Suprapubic skin (tissue), 4 donors: Measurements from ENCODE around the gene PRR18. TPM values are rescaled to one million over a fixed set of nuclear protein-coding genes. Genes with fewer than 3 reads are reported as not detected.

Experiments used
- DNase-seq, 2 donors: peaks; one replicate each; pipeline ENCODE4 v3.0.0-alpha.2; 2019; ENCODE audit warnings: low spot score in 2 of 2
- H3K27ac ChIP-seq: fragments of 200-600 bp; sonication (generic); one replicate; pipeline ENCODE4 v1.5.1; 2019
- H3K27me3 ChIP-seq: fragments of 200-600 bp; sonication (generic); one replicate; pipeline ENCODE4 v1.5.1; 2019
- H3K36me3 ChIP-seq: fragments of 200-600 bp; sonication (generic); one replicate; pipeline ENCODE4 v1.5.1; 2019
- H3K4me1 ChIP-seq: fragments of 200-600 bp; sonication (generic); one replicate; pipeline ENCODE4 v1.5.1; 2019
- H3K4me3 ChIP-seq: fragments of 200-600 bp; sonication (generic); one replicate; pipeline ENCODE4 v1.5.1; 2019; ENCODE audit warnings: mild to moderate bottlenecking
- H3K9me3 ChIP-seq: fragments of 200-600 bp; sonication (generic); one replicate; pipeline ENCODE4 v1.5.1; 2019
- EP300 ChIP-seq: sonication (generic); formaldehyde crosslinking; IDR thresholded peaks from one replicate; pipeline ENCODE4 v1.6.1; 2017; ENCODE audit warnings: antibody characterized with exemption
- POLR2A ChIP-seq, 2 donors: fragments of 450-650 bp; IDR thresholded peaks; one replicate each; pipeline ENCODE4 v1.6.1; 2017; ENCODE audit warnings: antibody characterized with exemption in 2 of 2, mild to moderate bottlenecking in 2 of 2, moderate library complexity in 2 of 2
- POLR2AphosphoS5 ChIP-seq, 3 donors: sonication (generic); formaldehyde crosslinking; IDR thresholded peaks; one replicate each; pipeline ENCODE4 v1.6.1; 2017; ENCODE audit warnings: antibody characterized with exemption in 3 of 3
- WGBS: methylation state at CpG from one replicate; pipeline ENCODE4 v1.1.5; 2018; 5-methylcytosine and 5-hydroxymethylcytosine counted together
- total RNA-seq, 4 donors: library from RNA; depleted of rRNA; stranded (reverse); fragments of >200 nt; gene quantifications; one replicate each; pipeline ENCODE4 v1.1.0, GENCODE V29; 2016
- TF ChIP-seq, protein P1 (sequence below), 2 donors: fragments of 200-600 bp in 1 of 2; fragments of 450-650 bp in 1 of 2; sonication (generic) in 1 of 2; IDR thresholded peaks; one replicate each; pipeline ENCODE4 v1.5.1; 2016 to 2019; ENCODE audit warnings: antibody characterized with exemption in 2 of 2, mild to moderate bottlenecking in 1 of 2, moderate library complexity in 1 of 2

The PRR18 gene
- total RNA-seq, 4 donors from 2014 or later = not detected

DNA sequence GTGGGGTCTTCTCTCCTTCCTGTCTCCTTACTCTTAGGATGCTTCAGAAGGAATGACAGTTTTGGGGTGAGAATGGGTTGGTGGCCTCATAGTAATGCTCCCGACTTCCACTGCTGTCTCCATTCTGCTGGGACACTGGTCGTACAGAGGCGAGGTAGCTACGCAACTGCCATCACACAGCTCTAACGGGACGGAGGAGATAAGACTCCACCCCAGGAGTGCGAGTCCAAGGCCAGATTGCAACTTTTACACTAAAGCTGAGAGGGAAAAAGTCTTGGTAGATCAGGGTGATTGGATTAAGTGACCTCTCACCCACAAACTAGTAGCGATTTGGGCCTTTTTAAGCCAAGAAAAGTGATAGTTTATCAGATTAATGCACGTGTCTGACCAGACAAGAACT lies 1.8 kb upstream of the PRR18 start:
- no peak overlapping the region for H3K4me3 ChIP-seq
- 91% methylated on average over 9 of the region's 9 CpGs for WGBS
- TF ChIP-seq POLR2A (IDR thresholded peaks at IDR 0.05) (no peak), POLR2AphosphoS5 (IDR thresholded peaks at IDR 0.05) (no peak), EP300 (no peak)
- TF ChIP-seq, protein P1, sequence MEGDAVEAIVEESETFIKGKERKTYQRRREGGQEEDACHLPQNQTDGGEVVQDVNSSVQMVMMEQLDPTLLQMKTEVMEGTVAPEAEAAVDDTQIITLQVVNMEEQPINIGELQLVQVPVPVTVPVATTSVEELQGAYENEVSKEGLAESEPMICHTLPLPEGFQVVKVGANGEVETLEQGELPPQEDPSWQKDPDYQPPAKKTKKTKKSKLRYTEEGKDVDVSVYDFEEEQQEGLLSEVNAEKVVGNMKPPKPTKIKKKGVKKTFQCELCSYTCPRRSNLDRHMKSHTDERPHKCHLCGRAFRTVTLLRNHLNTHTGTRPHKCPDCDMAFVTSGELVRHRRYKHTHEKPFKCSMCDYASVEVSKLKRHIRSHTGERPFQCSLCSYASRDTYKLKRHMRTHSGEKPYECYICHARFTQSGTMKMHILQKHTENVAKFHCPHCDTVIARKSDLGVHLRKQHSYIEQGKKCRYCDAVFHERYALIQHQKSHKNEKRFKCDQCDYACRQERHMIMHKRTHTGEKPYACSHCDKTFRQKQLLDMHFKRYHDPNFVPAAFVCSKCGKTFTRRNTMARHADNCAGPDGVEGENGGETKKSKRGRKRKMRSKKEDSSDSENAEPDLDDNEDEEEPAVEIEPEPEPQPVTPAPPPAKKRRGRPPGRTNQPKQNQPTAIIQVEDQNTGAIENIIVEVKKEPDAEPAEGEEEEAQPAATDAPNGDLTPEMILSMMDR (IDR thresholded peaks at IDR 0.05) = no peak
- DNase-seq = no peak
- H3K27ac ChIP-seq = no peak overlapping the region
- H3K36me3 ChIP-seq = no peaks in the 10 kb centered on the region
- peaks cover 21% of the 10 kb centered on the region for H3K4me1 ChIP-seq
- H3K27me3 ChIP-seq = peaks cover 50% of the 10 kb centered on the region
- H3K9me3 ChIP-seq = no peaks in the 10 kb centered on the region

GRCh38 chr6:166308769-166309589 lies 787 bp upstream of the PRR18 start:
- DNase-seq = no peak
- TF ChIP-seq POLR2AphosphoS5 (IDR thresholded peaks at IDR 0.05) (no peak), EP300 (no peak), POLR2A (IDR thresholded peaks at IDR 0.05) (no peak)
- TF ChIP-seq, protein P1 (IDR thresholded peaks at IDR 0.05) = no peak
- WGBS = 53% methylated on average over 6 of the region's 11 CpGs
- peak overlapping the region; percentile 59 for H3K4me3 ChIP-seq
- no peaks in the 10 kb centered on the region for H3K36me3 ChIP-seq
- peaks cover 58% of the 10 kb centered on the region for H3K27me3 ChIP-seq
- peaks cover 21% of the 10 kb centered on the region for H3K4me1 ChIP-seq
- no peak overlapping the region for H3K27ac ChIP-seq
- H3K9me3 ChIP-seq = no peaks in the 10 kb centered on the region

DNA sequence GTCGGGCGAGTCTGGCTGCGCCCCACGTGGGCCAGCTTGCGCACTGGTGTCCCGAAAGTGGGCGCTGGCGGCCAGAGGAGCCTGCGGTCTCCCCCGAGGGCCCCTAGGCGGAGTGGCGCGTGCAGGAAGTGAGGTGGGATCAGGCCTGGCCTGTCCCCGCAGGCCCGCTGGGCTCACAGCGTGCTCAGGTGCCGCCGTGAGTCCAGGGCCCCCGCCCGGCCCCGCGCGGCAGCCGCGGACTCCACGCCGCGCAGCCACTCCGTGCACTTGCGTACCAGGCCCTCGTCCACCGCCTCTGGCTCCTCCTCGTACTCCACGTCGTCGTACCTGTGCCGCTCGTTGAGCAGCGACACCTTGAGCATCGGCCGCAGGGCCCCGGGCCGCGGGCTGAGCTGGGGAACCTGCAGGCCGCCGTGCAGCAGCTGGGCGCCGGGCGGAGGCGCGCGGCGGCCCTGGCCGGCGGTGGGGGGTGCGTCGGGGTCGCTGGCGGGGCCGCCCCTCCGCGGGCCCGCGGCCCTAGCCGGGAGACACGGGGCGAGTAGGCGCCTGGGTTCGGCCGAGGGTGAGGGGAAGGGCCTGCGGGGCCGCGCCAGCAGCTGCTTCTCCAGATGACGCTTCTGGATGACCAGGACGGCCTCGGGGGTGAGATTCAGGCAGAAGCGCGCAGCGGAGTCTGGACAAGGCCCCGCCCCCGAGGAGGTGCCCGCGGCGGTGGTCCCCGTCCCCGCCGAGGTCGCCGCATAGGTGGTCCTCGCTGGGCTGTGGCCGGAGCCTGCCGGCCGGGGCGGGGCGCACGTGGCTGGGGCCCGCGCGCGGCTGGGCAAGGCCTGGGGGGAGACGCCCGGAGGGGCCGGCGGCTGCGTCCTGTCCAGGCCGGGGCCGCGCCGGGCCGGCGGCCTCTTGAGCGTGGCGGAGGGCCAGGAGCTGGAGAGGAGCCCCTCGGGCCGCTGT lies 835 bp downstream of the PRR18 start:
- H3K36me3 ChIP-seq = no peaks in the 10 kb centered on the region
- H3K4me1 ChIP-seq = peaks cover 21% of the 10 kb centered on the region
- no peaks in the 10 kb centered on the region for H3K9me3 ChIP-seq
- H3K27me3 ChIP-seq = peaks cover 62% of the 10 kb centered on the region
- no peak for TF ChIP-seq POLR2A (IDR thresholded peaks at IDR 0.05)
- no peak for DNase-seq
- 8% methylated on average over 12 of the region's 115 CpGs for WGBS
- peak overlapping the region; percentile 59 for H3K4me3 ChIP-seq
- no peak overlapping the region for H3K27ac ChIP-seq

- WGBS = 73% methylated on average over 23 of the region's 34 CpGs
- Histone ChIP-seq H3K36me3 (no peaks in the 10 kb centered on the region), H3K27me3 (peaks cover 69% of the 10 kb centered on the region), H3K4me3 (peak overlapping the region; percentile 59), H3K27ac (no peak overlapping the region), H3K4me1 (peaks cover 21% of the 10 kb centered on the region), H3K9me3 (no peaks in the 10 kb centered on the region)
- TF ChIP-seq POLR2A (IDR thresholded peaks at IDR 0.05) (no peak), EP300 (no peak), POLR2AphosphoS5 (IDR thresholded peaks at IDR 0.05) (no peak)
- TF ChIP-seq, protein P1 (IDR thresholded peaks at IDR 0.05) = no peak
- no peak for DNase-seq
Measured at GRCh38 chr6:166306378-166307081, 1.7 kb downstream of the PRR18 start.

DNA sequence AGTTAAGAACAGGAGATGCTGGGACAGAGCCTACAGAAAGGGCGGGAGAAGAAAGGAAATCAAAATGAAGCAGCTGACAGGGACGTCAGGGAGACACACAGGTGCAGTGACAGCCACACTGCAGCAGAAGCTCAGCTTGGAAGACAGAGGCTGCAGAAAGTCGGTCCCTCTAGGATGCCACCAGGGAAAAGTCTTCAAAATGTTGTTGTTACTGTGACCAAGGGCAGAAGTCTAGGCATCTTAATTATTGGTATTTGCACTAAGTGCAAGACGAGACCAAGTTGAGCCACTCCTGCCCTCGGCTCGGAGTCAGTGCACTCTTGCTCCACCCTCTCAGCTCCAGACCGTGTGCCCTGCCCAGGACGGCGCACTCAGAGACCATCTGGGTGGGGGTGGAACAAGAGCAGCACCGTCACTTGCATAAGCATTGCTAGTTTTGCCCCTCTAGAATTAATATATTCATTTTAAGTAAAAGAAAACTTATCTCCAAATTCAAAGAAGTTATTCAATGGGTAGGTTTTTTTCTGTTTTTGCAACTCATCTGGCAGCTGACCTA lies 2.6 kb downstream of the PRR18 start:
- Histone ChIP-seq H3K4me3 (no peak overlapping the region), H3K27ac (no peak overlapping the region), H3K4me1 (peaks cover 21% of the 10 kb centered on the region), H3K9me3 (no peaks in the 10 kb centered on the region), H3K27me3 (peaks cover 69% of the 10 kb centered on the region), H3K36me3 (no peaks in the 10 kb centered on the region)
- WGBS = 53% methylated on average over 10 of the region's 10 CpGs
- DNase-seq = no peak
- TF ChIP-seq POLR2AphosphoS5 (IDR thresholded peaks at IDR 0.05) = no peak
